OCI-LY7 (cell line): Measurements from ENCODE around the gene ANKRD18A.
"Not testable (repeated sequence)": the region's sequence is repeated elsewhere in the genome, so short reads cannot be mapped to it uniquely, and the experiment has no call there.

Experiments
- CTCF ChIP-seq: fragments of 200-600 bp; sonication (generic); conservative IDR thresholded peaks from 2 replicates; pipeline ENCODE4 v1.5.1; 2014; ENCODE audit warnings: mild to moderate bottlenecking, antibody characterized with exemption, low read length, moderate library complexity, mixed read lengths
- EZH2phosphoT487 ChIP-seq: fragments of 200-600 bp; sonication (generic); IDR thresholded peaks from 2 replicates; pipeline ENCODE4 v1.6.1; 2018; ENCODE audit warnings: low read depth, borderline replicate concordance, mild to moderate bottlenecking, mixed run types, antibody characterized with exemption, low read length, moderate library complexity, mixed read lengths

- TF ChIP-seq CTCF, EZH2phosphoT487: not testable (repeated sequence)
Measured at GRCh38 chr9:38557746-38558145, 62.6 kb downstream of the ANKRD18A start.
